HG02973 (cell line): ENCODE data around the gene KLHL17.
"Not testable (repeated sequence)": the region's sequence is repeated elsewhere in the genome, so short reads cannot be mapped to it uniquely, and the experiment has no call there.

Experiments used
- ATAC-seq: cut with Tn5 transposase; IDR thresholded peaks from one replicate; pipeline ENCODE4 v1.9.1; 2021; ENCODE audit warnings: moderate library complexity; ENCODE audit not compliant: unreplicated experiment

KLHL17 gene

GRCh38 chr1:997713-997992, 37.3 kb downstream of the KLHL17 start:
- no peak for ATAC-seq

- ATAC-seq, result no peak
Observed at GRCh38 chr1:997993-998744, 37.8 kb downstream of the KLHL17 start.

GRCh38 chr1:998745-998994, 38.3 kb downstream of the KLHL17 start:
- ATAC-seq, result no peak

GRCh38 chr1:998995-999724, 38.8 kb downstream of the KLHL17 start:
- no peak for ATAC-seq

- no peak for ATAC-seq
Observed at GRCh38 chr1:999725-1000356, 39.5 kb downstream of the KLHL17 start, which contains the start of gene HES4. HES4 (minus strand) TSS chr1:1000097; CDS start chr1:999973, 124 bp downstream.

GRCh38 chr1:1000357-1001056, 40.1 kb downstream of the KLHL17 start:
- no peak for ATAC-seq

GRCh38 chr1:1001057-1001783, 40.8 kb downstream of the KLHL17 start:
- no peak for ATAC-seq

- ATAC-seq, result no peak
Observed at GRCh38 chr1:1003618-1004419, 43.4 kb downstream of the KLHL17 start.

- ATAC-seq, result no peak
Observed at GRCh38 chr1:1004420-1004779, 44.0 kb downstream of the KLHL17 start.

GRCh38 chr1:1004780-1005697, 44.7 kb downstream of the KLHL17 start:
- no peak for ATAC-seq

- no peak for ATAC-seq
Observed at GRCh38 chr1:1005774-1006304, 45.5 kb downstream of the KLHL17 start.

- ATAC-seq, result no peak
Observed at GRCh38 chr1:1006305-1007159, 46.1 kb downstream of the KLHL17 start.

GRCh38 chr1:1010131-1010530, 49.7 kb downstream of the KLHL17 start:
- not testable (repeated sequence) for ATAC-seq

- ATAC-seq, result no peak
Observed at GRCh38 chr1:1011396-1011949, 51.1 kb downstream of the KLHL17 start.

GRCh38 chr1:1012736-1013104, 52.3 kb downstream of the KLHL17 start:
- ATAC-seq, result not testable (repeated sequence)

GRCh38 chr1:1013105-1013921, 52.9 kb downstream of the KLHL17 start, which contains the start of gene ISG15:
ISG15 (plus strand) TSS chr1:1013497; CDS start chr1:1013574, 77 bp downstream.
- ATAC-seq, result peak; percentile 67
